ENCODE measurements around the gene VAPA.

Gene VAPA, protein sequence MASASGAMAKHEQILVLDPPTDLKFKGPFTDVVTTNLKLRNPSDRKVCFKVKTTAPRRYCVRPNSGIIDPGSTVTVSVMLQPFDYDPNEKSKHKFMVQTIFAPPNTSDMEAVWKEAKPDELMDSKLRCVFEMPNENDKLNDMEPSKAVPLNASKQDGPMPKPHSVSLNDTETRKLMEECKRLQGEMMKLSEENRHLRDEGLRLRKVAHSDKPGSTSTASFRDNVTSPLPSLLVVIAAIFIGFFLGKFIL

DNA sequence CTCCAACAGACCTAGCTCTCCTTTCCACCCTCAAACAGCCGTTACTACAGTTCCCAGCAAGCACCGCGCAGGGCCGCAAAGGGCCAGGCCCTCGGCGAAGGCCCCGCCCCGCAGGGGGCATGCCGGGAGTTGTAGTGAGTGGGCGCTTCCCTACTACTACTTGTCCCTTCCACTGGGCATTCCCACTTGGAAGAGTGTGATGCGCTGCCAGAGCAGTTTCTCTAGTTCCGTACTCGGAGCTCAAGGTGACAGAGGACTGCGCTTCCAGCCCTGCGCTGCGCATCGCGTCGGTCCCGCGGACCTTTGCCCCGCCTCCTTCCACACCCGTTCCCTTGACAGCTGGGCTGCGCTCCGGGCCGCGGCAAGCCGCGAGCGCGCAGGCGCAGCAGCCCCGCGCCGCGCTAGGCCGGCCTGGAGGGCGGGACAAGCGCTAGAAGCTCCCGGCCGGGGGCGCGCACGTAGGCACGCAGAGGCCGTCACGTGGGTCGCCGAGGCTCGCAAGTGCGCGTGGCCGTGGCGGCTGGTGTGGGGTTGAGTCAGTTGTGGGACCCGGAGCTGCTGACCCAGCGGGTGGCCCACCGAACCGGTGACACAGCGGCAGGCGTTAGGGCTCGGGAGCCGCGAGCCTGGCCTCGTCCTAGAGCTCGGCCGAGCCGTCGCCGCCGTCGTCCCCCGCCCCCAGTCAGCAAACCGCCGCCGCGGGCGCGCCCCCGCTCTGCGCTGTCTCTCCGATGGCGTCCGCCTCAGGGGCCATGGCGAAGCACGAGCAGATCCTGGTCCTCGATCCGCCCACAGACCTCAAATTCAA is at the start of gene VAPA:
TSS of gene VAPA (plus strand) at position 491 of the 808 bp plus-strand sequence. CDS start at position 732, 241 bp downstream.
- Histone ChIP-seq H3K9me3 (ENCODE audit: control insufficient read depth in 2 of 2, low read length in 2 of 2) (no peaks in the 10 kb centered on the region), H3K27me3 (ENCODE audit: control insufficient read depth in 1 of 2, insufficient read depth in 2 of 2, low read length in 2 of 2) (no peaks in the 10 kb centered on the region), H3K4me3 (ENCODE audit: low read length in 2 of 2) (peak within 1 kb of the TSS; percentile 94 to 95), H3K36me3 (ENCODE audit: control insufficient read depth in 2 of 2, insufficient read depth in 2 of 2, low read length in 2 of 2) (no peaks in the 10 kb centered on the region), H3K27ac (ENCODE audit: low read length) (peak within 1 kb of the TSS; percentile 92), H3K4me1 (ENCODE audit: control insufficient read depth, insufficient read depth, low read length) (peaks cover 17% of the 10 kb centered on the region), H3K9ac (ENCODE audit: low read length in 2 of 2) (peak within 1 kb of the TSS; percentile 91 to 96)

DNA sequence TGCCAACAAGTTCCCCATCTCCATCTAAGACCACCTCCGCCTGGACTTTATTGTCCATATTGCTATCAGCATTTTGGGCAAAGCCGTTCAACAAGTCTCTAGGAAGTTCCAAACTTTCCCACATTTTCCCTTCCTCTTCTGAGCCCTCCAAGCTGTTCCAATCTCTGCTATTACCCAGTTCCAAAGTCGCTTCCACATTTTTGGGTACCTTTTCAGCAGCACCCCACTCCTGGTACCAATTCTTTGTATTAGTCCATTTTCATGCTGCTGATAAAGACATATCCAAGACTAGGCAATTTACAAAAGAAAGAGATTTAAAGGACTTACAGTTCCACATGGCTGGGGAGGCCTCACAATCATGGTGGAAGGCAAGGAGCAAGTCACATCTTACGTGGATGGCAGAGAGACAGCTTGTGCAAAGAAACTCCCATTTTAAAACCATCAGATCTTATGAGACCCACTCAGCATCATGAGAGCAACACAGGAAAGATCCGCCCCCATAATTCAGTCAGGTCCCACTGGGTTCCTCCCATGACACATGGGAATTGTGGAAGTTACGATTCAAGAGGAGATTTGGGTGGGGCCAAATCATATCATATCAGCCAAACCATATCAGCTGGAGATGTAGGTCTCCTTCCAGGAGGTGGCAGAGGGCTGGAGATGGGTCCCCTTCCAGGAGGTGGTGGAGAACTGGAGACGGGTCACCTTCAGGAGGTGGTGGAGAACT is 47.9 kb upstream of the VAPA start:
- Histone ChIP-seq H3K4me3 (ENCODE audit: low read length in 2 of 2) (no peak overlapping the region), H3K9ac (ENCODE audit: low read length in 2 of 2) (no peak overlapping the region), H3K4me1 (ENCODE audit: control insufficient read depth, insufficient read depth, low read length) (peaks cover 7% of the 10 kb centered on the region), H3K9me3 (ENCODE audit: control insufficient read depth in 2 of 2, low read length in 2 of 2) (no peaks in the 10 kb centered on the region), H3K36me3 (ENCODE audit: control insufficient read depth in 2 of 2, insufficient read depth in 2 of 2, low read length in 2 of 2) (peaks cover 7 to 10% of the 10 kb centered on the region in 2 donors), H3K27ac (ENCODE audit: low read length) (no peak overlapping the region), H3K27me3 (ENCODE audit: control insufficient read depth in 1 of 2, insufficient read depth in 2 of 2, low read length in 2 of 2) (no peaks in the 10 kb centered on the region)

DNA sequence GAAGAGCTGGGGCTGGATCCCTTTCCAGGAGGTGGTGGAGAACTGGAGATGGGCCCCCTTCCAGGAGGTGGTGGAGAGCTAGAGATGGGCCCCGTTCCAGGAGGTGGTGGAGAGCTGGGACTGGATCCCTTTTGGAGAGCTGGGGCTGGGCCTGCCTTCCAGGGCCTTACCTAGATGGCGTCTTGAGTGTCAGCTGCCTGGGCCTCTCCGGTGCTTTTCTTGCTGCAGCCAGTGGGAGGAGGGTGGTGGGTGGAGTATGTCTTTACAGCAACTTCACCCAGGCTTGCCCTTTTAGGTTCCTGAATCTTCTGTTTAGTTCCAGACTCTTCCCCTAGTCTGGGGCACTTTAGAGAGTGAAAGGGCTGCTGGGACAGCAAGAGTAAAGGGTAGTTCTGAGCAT is 47.2 kb upstream of the VAPA start:
- H3K4me3 ChIP-seq (ENCODE audit: low read length in 2 of 2): no peak overlapping the region

DNA sequence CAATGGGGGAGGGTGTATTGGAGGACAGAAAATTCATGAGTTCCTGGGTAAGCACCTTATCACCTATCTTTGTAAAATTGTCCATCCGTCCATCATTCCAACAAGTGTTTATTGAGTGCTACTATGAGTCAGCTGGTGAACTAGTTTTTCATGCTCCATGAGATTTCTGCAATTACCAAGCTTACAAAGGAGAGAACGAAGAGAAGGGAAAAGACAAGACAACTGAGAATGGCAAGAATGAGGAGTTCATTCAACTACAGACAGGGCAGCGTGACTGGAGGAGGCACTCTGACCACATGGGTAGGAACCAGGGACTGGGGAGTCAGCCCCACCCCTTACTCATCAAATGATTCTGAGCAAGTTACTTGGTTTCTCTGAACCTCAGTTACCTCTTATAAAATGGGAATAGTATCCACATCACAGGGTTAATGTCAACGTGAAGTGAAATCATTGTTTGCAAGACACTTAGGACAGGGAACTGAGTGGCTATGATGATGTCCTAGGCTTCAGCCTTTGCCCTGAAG is 46.7 kb upstream of the VAPA start:
- H3K9ac ChIP-seq (ENCODE audit: low read length in 2 of 2): no peak overlapping the region
- peaks cover 7% of the 10 kb centered on the region for H3K4me1 ChIP-seq (ENCODE audit: control insufficient read depth, insufficient read depth, low read length)
- no peaks in the 10 kb centered on the region for H3K27me3 ChIP-seq (ENCODE audit: control insufficient read depth in 1 of 2, insufficient read depth in 2 of 2, low read length in 2 of 2)
- H3K27ac ChIP-seq (ENCODE audit: low read length): no peak overlapping the region
- no peaks in the 10 kb centered on the region for H3K9me3 ChIP-seq (ENCODE audit: control insufficient read depth in 2 of 2, low read length in 2 of 2)
- H3K4me3 ChIP-seq (ENCODE audit: low read length in 2 of 2): no peak overlapping the region
- peaks cover 5 to 9% of the 10 kb centered on the region in 2 donors for H3K36me3 ChIP-seq (ENCODE audit: control insufficient read depth in 2 of 2, insufficient read depth in 2 of 2, low read length in 2 of 2)

More for the DNA sequence above, 47.2 kb upstream of the VAPA start:
- Histone ChIP-seq H3K4me1 (ENCODE audit: control insufficient read depth, insufficient read depth, low read length) (peaks cover 7% of the 10 kb centered on the region), H3K36me3 (ENCODE audit: control insufficient read depth in 2 of 2, insufficient read depth in 2 of 2, low read length in 2 of 2) (peaks cover 5 to 10% of the 10 kb centered on the region in 2 donors), H3K27me3 (ENCODE audit: control insufficient read depth in 1 of 2, insufficient read depth in 2 of 2, low read length in 2 of 2) (no peaks in the 10 kb centered on the region), H3K9me3 (ENCODE audit: control insufficient read depth in 2 of 2, low read length in 2 of 2) (no peaks in the 10 kb centered on the region), H3K9ac (ENCODE audit: low read length in 2 of 2) (no peak overlapping the region), H3K27ac (ENCODE audit: low read length) (no peak overlapping the region)

DNA sequence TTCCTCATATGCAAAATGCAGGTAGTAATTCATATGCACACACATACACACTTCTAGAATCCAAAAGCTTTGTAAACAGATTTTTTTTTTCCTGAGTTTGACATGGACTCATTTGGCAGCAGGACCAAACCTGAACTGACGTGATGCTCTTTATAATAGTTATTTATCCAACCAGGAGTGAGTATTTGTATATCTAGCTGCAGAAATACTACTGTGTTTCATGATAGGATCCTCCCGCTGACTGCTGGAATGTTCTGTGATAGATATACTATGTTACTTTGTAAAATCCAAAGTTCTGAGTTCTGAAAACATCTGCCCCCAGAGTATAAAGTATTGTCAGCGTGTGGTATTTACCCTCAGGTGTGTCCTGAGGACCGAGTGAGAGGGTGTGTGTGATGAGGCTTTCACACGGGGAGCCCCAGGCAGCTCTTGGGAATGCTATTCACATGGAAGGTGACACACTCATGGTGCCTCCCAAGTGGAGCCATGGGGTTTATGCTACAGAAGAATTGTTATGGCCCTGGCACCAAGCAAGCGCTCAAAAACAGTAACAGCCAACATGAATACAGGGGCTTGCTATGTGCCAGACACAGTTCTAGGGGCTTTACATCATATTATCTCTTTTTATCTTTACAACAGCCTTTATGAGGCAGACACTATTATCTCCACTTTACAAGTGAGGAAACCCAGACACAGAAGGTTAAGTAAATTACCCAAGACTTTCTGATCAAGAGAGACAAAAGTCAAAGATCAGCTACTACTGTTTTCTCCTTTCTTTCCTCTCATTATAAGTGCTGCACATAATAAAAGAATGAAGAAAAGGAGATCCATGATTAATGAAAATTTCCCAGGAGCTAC is 44.7 kb upstream of the VAPA start:
- H3K4me1 ChIP-seq (ENCODE audit: control insufficient read depth, insufficient read depth, low read length): peaks cover 7% of the 10 kb centered on the region
- H3K4me3 ChIP-seq (ENCODE audit: low read length in 2 of 2): no peak overlapping the region
- H3K27me3 ChIP-seq (ENCODE audit: control insufficient read depth in 1 of 2, insufficient read depth in 2 of 2, low read length in 2 of 2): no peaks in the 10 kb centered on the region
- H3K9me3 ChIP-seq (ENCODE audit: control insufficient read depth in 2 of 2, low read length in 2 of 2): no peaks in the 10 kb centered on the region
- no peaks in the 10 kb centered on the region for H3K36me3 ChIP-seq (ENCODE audit: control insufficient read depth in 2 of 2, insufficient read depth in 2 of 2, low read length in 2 of 2)
- H3K9ac ChIP-seq (ENCODE audit: low read length in 2 of 2): no peak overlapping the region
- no peak overlapping the region for H3K27ac ChIP-seq (ENCODE audit: low read length)

DNA sequence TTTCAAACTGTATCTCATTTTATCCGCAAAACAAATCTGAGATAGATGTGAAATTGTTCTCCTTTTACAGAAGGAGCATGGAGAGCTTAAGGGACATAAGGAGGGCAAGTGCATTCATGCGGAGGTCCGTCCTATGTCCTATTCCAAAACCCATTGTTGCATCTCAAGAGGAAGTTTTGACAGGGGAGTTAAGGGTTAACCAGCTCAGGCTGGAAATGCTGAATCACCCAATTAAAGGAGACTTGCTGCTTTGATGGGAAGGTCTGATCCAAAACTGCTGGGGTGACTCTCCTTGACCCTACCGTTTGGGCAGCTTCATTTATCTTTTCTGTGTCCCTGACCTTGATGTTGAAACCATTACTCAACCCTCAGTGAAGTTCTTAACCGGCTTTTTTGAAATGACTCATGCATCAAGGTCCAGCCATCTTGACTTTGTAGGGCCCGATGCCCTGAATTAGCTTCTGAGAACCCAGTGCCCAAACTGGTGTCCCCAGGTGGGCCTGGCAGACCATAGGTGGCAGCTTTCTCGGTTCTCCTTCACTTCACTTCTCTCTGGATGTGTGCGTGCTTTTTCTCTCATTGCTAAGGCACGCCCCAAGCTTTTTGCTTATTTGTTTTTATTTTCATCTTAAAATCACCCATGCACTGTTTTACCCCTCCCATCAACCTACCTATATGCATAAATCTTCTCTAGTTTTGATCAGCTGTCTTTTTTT is 43.9 kb upstream of the VAPA start:
- Histone ChIP-seq H3K9me3 (ENCODE audit: control insufficient read depth in 2 of 2, low read length in 2 of 2) (no peaks in the 10 kb centered on the region), H3K27me3 (ENCODE audit: control insufficient read depth in 1 of 2, insufficient read depth in 2 of 2, low read length in 2 of 2) (no peaks in the 10 kb centered on the region), H3K4me3 (ENCODE audit: low read length in 2 of 2) (no peak overlapping the region), H3K27ac (ENCODE audit: low read length) (no peak overlapping the region), H3K4me1 (ENCODE audit: control insufficient read depth, insufficient read depth, low read length) (peaks cover 7% of the 10 kb centered on the region), H3K36me3 (ENCODE audit: control insufficient read depth in 2 of 2, insufficient read depth in 2 of 2, low read length in 2 of 2) (no peaks in the 10 kb centered on the region), H3K9ac (ENCODE audit: low read length in 2 of 2) (peak overlapping the region in 1 of 2 donors; percentile 6)

DNA sequence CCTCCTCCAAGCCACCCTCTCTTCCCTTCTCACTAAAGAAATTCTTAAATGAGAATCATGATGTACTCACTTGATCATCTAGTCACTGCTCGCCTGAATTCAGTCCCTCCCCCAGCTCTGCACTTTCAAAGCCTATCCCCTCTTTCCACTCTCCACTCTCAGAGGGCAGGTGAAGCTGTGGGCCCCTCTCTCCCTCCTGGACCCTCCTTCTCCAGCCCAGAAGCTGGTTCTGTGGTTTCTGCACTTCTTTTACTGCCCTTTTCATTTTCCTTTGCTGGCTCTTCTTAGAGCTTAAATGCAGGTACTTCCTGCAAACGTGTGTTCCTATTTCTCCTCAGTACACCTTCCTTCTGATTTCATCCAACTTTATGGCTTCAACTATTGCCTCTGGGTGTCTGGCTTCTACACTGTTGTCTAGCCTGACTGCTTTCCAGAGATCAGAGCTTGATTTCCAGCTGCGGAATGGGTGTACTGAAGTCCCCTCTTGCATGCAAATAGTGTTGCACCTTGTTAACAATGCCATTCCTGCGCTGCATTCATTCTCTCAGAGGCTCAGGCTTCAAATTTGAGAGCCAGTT is 43.3 kb upstream of the VAPA start:
- no peak overlapping the region for H3K27ac ChIP-seq (ENCODE audit: low read length)

DNA sequence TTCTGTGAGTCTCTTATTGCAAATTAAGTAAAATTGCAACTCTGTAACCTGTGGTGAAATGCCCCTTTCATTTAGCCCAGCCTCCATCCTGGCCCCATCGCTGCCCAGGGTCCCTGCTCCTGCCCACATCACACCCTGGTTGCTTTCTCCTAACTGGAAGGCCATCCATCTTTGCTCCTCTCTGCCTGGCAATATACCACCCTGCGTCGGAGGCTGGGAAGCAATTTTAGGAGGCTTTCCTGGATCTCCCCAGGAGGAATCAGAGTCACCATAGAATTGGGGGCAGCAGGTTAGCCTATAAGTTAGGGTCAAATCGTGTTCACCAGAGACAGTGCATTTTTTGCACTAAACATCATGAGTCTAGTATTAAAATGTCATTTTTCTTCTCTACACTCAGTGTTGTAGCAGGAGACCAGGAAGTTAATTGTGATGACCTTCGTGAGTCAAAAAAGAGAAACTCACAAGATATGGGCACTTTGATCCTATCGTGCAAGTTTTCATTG is 42.5 kb upstream of the VAPA start:
- Histone ChIP-seq H3K9me3 (ENCODE audit: control insufficient read depth in 2 of 2, low read length in 2 of 2) (no peaks in the 10 kb centered on the region), H3K4me1 (ENCODE audit: control insufficient read depth, insufficient read depth, low read length) (peaks cover 7% of the 10 kb centered on the region), H3K27ac (ENCODE audit: low read length) (no peak overlapping the region)

More for the DNA sequence above, 43.3 kb upstream of the VAPA start:
- H3K9me3 ChIP-seq (ENCODE audit: control insufficient read depth in 2 of 2, low read length in 2 of 2): no peaks in the 10 kb centered on the region
- H3K27me3 ChIP-seq (ENCODE audit: control insufficient read depth in 1 of 2, insufficient read depth in 2 of 2, low read length in 2 of 2): no peaks in the 10 kb centered on the region
- H3K36me3 ChIP-seq (ENCODE audit: control insufficient read depth in 2 of 2, insufficient read depth in 2 of 2, low read length in 2 of 2): no peaks in the 10 kb centered on the region
- no peak overlapping the region for H3K9ac ChIP-seq (ENCODE audit: low read length in 2 of 2)
- peaks cover 7% of the 10 kb centered on the region for H3K4me1 ChIP-seq (ENCODE audit: control insufficient read depth, insufficient read depth, low read length)
- no peak overlapping the region for H3K4me3 ChIP-seq (ENCODE audit: low read length in 2 of 2)

DNA sequence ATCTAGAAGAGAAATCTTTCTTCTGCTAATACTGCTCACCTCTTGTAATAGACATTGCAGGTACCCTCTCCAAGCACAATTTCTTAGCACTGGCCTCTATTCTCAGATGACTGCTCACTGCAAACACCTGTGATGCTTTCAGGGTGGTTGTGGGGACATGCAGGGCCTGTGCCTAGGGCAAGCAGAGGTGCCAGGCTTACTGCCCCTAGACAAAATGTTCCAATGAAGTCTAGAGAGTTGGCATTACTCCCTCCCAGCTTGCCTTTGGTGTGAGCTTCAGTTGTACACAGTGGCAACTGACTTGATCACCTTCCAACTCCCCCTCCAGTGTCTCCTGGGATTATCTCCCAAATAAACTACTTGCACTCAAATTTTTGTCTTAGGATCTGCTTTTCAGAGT is 41.0 kb upstream of the VAPA start:
- H3K27ac ChIP-seq (ENCODE audit: low read length): no peak overlapping the region
- H3K4me1 ChIP-seq (ENCODE audit: control insufficient read depth, insufficient read depth, low read length): peaks cover 7% of the 10 kb centered on the region
- H3K36me3 ChIP-seq (ENCODE audit: control insufficient read depth in 2 of 2, insufficient read depth in 2 of 2, low read length in 2 of 2): no peaks in the 10 kb centered on the region
- H3K27me3 ChIP-seq (ENCODE audit: control insufficient read depth in 1 of 2, insufficient read depth in 2 of 2, low read length in 2 of 2): no peaks in the 10 kb centered on the region
- no peak overlapping the region for H3K9ac ChIP-seq (ENCODE audit: low read length in 2 of 2)
- H3K4me3 ChIP-seq (ENCODE audit: low read length in 2 of 2): no peak overlapping the region
- no peaks in the 10 kb centered on the region for H3K9me3 ChIP-seq (ENCODE audit: control insufficient read depth in 2 of 2, low read length in 2 of 2)

More for the DNA sequence above, 42.5 kb upstream of the VAPA start:
- no peak overlapping the region for H3K9ac ChIP-seq (ENCODE audit: low read length in 2 of 2)
- H3K36me3 ChIP-seq (ENCODE audit: control insufficient read depth in 2 of 2, insufficient read depth in 2 of 2, low read length in 2 of 2): no peaks in the 10 kb centered on the region
- H3K4me3 ChIP-seq (ENCODE audit: low read length in 2 of 2): no peak overlapping the region
- no peaks in the 10 kb centered on the region for H3K27me3 ChIP-seq (ENCODE audit: control insufficient read depth in 1 of 2, insufficient read depth in 2 of 2, low read length in 2 of 2)

All from stomach smooth muscle (tissue), 2 donors.